Fibroblast of skin of left quadriceps (primary cell): ENCODE results near the gene GCDH.
A peak's percentile ranks its signal among the peaks of the same experiment; 100 is the strongest.
"Not testable (repeated sequence)": the region's sequence is repeated elsewhere in the genome, so short reads cannot be mapped to it uniquely, and the experiment has no call there.

Experiments used
- DNase-seq, 2 experiments: peaks; one replicate each; pipeline ENCODE4 v3.0.0-alpha.2; 2013; ENCODE audit warnings: low read depth in 2 of 2

GCDH gene

DNA sequence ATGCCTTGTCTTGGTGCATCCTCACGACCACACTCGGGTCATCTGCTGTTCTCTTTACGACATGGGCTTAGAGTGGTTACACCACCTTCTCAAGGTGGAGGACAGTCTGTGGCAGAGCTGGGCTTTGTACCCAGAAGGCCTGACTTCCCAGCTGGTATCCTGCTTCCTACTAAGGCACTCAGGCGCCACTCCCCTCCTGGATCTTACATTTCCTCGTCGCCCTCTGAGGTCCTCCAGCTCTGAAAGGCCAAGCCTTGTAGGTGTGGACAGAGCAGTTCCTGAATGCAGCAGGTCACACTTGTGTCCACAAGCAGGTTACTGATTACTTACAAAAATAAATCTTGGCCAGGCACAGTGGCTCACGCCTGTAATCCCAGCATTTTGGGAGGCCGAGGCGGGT, 16.2 kb downstream of the GCDH start:
- DNase-seq, result no peak

DNA sequence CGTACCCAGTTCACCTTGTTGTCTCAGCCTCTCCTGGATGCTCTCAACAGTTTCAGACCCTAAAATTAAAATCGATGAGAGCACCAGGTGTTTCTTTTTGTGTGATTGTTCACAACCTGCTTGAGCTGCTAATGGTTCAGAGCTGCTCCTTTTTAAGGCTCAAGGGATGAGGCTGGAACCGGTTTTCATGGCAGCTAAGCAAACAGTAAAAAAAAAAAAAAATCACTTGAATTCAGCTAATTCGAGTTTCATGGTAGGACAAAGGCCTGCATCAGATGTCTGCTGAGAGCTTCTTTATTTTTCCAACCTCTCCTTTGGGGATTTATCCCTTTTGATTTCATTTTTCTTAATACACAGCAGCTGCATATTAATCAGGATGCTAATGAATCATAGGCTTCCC, 21.6 kb downstream of the GCDH start:
- DNase-seq, result no peak

DNA sequence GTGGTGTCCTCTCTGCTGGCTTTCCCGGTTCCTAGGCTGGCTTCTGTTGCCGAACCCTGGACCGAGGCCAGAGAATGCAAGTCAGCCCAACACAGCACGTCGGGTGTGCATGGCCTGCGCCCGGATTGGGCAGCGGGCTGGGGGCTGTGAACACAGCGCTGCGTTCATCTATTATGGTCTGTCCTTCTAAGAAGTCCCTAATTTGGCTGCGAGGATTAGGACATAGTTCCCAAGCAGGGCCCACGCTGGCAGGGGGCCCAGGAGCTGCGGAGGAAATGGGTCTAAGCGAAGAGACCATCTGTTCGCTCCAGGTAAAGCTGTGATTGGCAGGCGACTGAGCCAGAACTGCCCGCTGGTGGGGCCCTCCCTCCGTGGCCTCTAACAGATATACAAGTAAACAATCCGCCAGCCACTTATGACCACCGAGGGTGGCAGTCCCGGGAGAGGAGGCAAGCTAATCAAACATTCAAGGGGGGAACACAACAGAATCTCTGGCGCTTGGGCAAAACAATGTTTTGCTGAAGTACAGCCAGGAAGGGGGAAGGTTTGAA, 22.1 kb downstream of the GCDH start:
- peak; percentile 41 to 47 for DNase-seq

DNA sequence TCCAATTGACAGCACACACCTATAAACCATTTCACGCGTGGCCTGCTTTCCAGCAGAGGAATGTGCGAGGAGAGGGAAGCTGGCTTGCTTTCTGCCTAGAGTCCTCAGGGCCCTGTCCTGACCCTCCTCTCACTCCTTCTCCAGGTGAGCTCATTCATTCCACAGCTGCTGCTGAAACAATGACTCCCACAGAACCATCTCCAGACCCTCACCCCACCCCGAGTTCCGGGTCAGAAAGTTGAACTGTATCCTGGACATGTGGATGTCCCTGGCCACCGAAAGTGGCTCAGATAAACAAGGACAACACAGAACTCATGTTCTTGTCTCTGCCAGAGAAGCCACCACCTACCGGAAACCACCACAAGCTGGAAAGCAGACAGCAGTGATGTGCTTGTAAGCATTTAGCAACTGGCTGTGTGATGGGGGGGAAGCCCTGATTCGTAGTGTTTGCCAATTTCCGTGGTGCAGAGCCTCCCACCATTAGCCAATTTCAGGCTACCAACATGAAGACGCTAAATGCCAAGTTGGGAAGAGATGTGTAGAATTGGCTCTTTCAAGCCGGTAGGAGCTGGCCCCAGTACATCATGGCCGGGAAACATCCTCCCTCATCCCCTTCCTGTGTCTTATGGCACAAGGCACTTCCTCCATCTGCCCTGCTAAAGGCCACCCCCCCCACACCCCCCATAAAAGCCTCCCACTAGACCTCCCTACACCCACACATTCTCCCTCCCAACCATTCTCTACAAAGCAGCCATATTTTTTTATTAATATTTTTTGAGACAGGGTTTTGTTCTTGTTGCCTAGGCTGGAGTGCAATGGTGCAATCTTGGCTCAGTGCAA, 23.1 kb downstream of the GCDH start:
- no peak for DNase-seq

DNA sequence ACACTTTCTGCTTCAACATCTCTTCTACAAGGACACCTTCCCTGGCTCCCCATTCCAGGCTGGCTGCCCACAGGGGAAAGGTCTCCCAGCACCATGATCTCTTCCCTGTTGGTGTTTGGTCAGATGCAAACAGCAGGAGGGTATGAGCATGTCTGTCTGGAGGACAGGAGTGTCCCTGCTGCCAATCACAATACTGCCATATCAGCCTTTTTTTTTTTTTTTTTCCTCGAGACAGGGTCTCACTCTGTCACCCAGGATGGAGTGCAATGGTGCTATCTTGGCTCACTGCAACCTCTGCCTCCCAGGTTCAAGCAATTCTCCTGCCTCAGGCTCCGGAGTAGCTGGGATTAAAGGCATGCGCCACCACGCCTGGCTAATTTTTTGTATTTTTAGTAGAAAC, 24.9 kb downstream of the GCDH start:
- not testable (repeated sequence) for DNase-seq

DNA sequence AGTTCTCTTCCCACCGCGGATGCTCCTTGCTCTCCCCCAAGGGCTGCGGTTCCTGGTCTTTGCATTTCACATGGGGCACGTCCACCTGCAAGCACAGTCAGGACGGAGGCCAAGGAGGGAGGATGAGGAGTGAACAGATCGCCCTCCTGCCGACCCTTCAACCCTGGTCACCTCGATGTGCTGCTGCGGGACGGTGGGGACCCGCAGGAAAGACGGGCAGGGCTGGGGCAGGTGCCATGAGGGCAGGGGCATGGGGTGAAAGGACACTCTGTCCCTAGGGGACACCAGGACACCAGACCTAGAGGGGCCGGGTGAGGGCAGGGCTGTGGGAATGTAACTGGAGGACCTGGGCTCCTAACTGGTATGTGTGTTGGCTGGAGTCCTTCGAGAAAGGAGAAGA, 27.3 kb downstream of the GCDH start:
- DNase-seq, result no peak

DNA sequence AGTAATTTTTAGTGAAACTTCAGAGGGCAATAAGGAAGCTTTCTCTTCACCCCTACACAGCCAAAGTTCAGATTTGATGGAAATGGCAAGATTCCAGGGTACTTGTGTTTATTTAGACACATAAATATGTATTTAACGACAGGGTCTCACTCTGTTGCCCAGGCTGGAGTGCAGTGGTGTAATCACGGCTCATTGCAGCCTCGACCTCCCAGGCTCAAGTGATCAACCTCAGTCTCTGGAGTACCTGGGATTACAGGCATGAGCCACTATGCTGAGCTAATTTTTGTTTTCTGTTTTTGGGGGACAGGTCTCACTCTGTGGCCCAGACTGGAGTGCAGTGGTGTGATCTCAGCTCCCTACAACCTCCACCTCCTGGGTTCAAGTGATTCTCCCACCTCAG, 30.1 kb downstream of the GCDH start:
- DNase-seq, result no peak

DNA sequence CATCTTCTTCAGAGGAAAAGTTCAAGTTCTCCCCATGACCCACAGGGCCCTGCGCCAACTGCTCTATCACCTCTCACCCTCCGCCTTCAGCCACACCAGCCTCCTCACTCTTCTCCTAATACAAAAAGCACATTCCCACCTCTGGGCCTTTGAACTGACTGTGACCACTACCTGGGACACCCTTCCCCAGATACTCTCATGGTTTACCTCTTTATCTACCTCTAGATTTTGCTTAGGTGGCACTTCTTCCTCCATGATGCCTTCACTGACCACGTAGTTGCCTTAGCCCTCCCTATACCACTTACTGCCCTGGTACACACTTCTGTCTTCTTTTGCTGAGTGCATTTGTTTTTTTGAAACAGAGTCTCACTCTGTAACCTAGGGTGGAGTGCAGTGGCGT, 32.0 kb downstream of the GCDH start:
- DNase-seq, result no peak

DNA sequence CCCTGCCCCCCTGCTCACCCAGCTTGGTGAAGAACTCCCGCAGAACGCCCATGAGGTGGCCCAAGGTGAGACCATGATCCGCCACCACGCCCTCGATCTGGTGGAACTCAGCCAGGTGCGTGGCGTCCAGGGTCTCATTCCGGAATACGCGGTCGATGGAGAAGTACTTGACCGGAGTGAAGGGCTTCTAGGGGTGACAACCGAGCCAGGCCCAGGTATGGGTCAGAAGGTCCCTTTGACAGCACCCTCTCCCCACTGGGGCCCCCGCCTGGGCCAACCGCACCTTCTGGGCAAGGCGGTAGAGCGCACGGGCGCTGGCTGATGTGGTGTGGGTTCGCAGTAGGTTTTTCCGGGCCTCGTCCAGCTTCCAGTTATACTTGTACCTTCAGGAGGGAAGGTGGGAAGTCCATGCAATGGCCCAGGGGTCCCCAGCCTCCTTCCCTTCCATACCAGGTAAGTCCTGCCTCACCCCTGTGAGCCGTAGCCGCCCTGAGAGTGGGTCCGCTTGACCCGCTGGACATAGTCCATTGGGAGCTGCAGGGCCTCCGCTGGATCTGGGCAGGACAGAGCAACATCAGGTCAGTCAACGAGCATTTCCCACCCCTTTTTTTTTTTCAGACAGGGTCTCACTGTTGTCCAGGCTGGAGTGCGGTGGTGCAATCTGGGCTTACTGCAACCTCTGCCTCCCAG, 33.8 kb downstream of the GCDH start:
- DNase-seq, result no peak

DNA sequence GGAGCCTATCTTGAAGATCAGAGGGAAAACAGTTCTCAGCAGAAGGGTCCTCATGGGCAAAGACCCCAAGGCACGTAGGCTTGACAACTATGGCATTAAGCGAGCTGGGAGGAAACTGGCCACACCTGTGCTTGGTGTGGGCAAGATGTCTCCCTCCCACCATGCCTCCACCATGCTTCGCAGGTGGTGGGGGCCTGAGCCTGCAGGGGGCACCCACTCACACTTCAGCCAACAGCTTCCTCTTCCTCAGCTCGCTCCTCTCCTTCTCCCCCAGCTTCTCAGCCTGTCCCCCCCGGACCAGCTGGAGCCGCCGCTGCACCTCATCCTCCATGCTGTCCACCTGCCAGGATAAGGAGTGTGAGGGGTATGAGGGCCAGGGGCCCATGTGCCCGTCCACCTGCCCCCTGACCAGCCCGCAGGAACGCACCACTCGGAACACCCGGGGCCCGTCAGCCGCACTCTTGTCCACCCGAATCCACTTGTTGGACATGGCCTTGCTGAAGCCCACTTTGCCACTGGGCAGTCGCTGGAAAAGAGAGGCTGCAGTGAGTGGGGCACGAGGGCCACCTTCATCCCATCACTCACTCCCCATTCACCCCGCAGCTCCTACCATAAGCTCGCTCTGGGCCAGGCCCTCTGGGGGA, 39.2 kb downstream of the GCDH start:
- no peak for DNase-seq

DNA sequence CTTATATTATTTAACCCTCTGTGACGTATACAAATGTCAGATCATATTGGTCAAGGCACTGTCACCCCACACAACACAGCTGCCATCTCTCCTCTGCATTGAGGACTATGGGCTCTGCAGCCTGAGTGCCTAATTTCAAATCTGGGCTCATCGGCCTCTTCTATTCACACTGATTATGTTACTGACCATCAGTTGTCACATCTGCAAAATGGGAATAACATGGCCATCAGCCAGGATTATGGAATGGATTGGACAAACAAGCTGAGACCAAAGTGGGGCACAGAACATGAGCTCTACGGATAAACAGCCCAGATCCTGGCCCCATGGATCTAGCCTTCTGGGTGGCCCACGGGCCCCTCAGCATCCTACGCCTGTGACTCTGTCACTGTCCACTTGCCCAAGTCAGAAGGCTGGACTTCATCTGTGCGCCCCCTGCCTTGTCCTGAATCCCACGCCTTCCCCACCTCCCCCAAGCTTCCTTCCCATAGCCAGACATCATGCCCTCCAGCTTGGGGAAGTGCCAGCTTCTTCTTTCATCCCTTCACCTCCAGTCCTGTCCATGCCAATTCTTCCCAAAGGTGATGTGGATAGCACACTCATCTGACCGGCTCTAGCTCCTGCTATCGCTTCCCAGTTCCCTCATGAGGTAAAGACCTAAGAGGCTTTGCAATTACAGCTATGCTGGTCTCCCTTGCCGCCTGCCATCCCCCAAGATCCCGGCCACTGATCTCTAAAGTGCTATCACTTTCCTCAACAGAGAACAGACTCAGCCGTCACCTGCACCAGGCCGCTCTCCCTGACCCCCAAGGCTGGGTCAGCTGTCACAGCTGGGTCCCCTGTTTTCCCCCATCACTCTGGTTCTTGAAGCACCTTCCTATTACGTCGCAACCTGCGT, 41.7 kb downstream of the GCDH start:
- DNase-seq, result no peak

DNA sequence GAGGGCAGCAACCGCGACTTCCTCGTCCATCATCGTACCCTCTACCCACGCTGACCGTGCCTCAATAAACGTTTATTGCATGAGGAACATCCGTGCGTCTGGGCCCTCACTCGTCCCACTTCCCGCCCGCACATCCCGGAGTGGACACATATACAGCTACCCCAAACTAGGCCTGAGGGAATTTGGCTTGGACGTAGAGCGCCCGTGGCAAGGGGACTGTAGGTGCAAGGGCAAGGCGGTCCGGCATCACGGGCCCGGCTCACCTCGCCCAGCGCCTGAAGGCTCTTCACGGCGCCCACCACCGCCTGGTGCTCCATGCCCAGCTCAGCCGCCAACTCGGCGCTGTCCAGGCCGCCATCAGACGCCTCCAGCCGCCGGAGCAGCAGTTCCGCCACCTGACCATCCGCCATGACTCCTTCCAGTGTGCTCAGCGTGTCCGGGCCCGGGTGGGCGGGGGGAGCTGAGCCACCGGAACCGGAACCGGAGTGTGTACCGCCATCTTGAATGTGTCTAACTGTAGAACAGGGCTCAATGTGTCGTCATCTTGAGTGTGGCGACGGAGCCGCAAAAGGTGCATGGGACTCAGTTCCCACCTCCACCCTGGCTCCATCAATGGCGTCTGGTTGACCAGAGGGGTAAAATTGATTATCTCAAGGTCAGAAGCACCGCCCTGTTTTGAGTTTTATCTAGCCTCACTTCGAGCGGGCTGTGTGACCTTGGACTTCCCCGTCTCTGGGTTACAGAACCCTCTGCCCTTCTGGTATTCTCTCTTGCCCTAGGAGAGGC, 42.5 kb downstream of the GCDH start, which contains the start of gene FARSA:
Gene FARSA (minus strand): TSS at position 425 of the 786 bp plus-strand sequence. CDS start 15 bp downstream, at position 410.
- DNase-seq, result peak; percentile 71 to 75

DNA sequence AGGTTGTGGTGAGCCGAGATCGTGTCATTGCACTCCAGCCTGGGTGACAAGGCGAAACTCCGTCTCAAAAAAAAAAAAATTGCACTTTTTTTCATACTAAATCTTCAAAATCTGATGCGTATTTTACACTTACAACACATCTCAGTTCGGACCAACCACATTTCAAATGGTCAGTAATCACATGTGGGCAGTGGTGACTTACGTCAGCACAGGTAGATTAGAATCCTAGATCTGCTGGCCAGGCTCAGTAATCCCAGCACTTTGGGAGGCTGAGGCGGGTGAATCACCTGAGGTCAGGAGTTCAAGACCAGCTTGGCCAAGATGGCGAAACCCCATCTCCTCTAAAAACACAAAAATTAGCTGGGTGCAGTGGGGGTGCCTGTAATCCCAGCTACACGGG, 44.1 kb downstream of the GCDH start:
- DNase-seq, result no peak

DNA sequence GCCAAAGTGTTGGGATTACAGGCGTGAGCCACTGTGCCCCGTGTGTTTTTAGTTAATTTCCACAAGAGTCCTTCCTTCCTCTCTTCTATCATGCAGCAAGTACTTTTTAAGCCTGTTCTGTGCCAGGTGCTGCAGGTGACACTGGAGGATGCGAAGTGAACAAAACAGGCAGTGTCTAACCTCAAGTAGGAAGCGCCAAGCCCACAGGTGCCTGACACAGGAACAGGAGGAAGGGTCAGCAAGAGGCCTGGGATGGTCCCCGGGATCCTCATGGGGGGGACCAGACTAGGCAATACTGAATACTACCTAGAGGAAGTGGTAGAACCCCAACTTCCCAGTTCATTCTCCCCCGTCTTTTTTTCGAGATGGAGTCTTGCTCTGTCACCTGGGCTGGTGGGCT, 45.6 kb downstream of the GCDH start:
- DNase-seq, result no peak

DNA sequence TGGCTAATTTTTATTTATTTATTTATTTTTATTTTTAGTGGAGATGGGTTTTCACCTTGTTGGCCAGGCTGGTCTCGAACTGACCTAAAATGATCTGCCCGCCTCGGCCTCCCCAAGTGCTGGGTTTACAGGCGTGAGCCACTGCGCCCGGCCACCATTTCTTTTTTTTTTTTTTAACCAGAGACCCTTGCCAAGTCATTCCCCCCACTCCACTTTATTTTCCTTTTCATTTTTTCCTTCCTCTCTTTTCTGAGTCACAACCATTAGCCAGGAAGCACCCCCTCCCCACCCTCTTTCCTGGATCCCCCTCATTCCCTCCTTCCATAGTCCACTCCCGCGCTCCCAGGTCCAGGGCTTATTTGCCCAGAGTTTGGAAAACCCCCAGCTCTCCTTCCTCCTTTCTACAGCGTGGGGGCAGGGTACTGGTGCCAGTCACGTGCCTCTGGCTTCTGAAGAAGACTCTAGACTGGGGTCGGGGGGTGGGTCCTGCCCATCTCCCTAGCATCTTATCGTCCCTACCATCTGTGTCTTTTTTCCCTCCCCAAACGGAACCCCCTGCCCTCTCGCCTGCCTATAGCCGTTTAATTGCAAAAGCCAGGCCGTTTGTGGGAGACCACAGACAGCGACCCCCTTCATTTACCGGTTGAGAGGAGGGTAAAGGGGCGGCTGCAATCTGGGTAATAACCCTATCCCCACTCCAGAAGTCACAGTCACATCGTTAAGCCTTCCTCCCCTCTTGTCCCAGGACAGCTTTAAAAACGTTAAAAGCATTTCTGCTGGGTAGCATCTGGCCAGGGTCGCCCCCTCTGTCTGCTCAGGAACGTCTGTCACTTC, 46.4 kb downstream of the GCDH start:
- DNase-seq, result no peak

DNA sequence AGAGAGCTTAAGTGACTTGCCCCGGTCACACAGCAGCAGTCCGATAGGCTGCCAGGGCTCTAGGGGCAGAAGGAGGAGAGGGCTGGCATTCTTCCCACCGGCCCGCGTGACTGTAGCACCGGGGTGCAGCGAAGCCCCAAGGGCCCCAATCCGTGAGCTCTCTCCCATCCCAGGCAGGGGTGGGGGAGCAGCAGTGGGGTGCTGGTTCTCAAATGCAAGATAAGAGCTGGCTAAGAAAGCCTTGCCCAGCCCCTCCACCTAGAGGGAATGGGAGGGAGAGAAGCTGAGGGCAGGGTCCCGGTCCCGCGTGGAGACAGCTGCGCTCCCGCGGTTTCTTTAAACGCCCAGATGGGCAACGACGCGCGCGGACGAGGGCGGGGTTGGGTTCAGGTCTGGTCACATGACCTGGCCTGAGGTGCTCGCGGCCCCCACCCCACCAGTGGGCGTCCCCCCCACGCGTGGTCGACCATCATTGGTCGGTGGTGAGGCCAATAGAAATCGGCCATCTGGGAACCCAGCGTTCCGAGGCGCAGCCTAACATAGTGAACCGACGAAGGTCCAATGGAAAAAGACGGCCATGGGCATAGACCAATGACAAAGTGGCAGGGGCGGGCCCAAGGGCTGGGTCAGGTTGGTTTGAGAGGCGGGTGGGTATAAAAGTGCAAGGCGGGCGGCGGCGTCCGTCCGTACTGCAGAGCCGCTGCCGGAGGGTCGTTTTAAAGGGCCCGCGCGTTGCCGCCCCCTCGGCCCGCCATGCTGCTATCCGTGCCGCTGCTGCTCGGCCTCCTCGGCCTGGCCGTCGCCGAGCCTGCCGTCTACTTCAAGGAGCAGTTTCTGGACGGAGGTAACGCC, 47.2 kb downstream of the GCDH start, which contains the start of gene CALR:
Gene CALR (plus strand): TSS at position 683 of the 852 bp plus-strand sequence. CDS start 71 bp downstream, at position 754.
- peak; percentile 100 for DNase-seq

DNA sequence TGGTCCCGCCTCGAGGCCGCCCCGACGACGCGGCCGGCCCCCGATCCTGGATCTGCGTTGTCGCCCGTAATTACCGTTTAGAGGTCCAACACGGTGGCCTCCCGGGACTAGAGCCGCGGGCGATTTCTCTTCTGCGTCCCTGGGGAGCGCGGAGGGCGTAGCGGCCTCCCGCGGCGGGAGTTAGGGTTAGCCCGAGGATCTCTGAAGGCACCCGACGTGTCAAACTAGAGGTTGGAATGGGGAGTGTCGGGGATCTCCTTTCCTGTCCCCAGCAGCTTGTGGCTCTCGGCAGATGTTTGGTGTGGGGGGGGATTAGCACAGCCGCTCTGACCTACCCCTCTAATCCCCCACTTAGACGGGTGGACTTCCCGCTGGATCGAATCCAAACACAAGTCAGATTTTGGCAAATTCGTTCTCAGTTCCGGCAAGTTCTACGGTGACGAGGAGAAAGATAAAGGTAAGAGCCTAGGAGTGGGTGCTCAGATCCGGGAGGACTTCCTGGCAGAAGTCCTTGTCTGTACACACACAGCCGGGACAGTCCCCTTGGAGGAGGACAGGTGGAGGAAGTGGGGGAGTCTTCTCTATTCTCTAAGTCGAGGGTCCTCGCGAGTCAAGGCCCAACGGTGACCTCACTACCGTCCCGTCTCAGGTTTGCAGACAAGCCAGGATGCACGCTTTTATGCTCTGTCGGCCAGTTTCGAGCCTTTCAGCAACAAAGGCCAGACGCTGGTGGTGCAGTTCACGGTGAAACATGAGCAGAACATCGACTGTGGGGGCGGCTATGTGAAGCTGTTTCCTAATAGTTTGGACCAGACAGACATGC, 48.0 kb downstream of the GCDH start:
- no peak for DNase-seq

DNA sequence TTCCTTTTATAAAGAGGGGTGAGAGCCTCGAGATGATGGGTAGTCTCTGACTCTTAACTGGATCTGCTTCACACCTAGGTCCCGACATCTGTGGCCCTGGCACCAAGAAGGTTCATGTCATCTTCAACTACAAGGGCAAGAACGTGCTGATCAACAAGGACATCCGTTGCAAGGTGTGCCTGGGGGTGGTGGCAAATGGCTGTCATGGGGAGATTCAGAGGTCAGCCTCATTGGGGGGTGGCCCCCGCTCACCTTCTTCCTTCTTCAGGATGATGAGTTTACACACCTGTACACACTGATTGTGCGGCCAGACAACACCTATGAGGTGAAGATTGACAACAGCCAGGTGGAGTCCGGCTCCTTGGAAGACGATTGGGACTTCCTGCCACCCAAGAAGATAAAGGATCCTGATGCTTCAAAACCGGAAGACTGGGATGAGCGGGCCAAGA, 49.0 kb downstream of the GCDH start:
- DNase-seq, result no peak
